H1 (cell line): ENCODE measurements around the gene H1-8. TPM values are rescaled to one million over a fixed set of nuclear protein-coding genes. Genes with fewer than 3 reads are reported as not detected.
A peak's percentile ranks its signal among the peaks of the same experiment; 100 is the strongest.

ENCODE experiments used
- CTCF ChIA-PET: fragments of 300-600 bp; sonication (Branson Sonifier 250); formaldehyde crosslinking; loops from one replicate; lab custom pipeline; 2021; ENCODE audit not compliant: partially characterized antibody; lab: Charles Lee
- POLR2A ChIA-PET: fragments of 300-600 bp; sonication (Branson Sonifier 250); formaldehyde crosslinking; loops from one replicate; lab custom pipeline; 2021; ENCODE audit warnings: inconsistent platforms; ENCODE audit not compliant: partially characterized antibody; lab: Charles Lee
- DNase-seq, 2 experiments: peaks; one replicate each; pipeline versions ENCODE4 v3.0.0 to v3.0.0-alpha.2; 2010 to 2022; ENCODE audit warnings: low spot score in 2 of 2, low read depth in 1 of 2, mixed read lengths in 1 of 2
- FAIRE-seq: peaks from 2 replicates; lab custom pipeline; 2011; peaks lifted over from hg19 to GRCh38; lab: Jason Lieb, UNC
- H2AFZ ChIP-seq: 2 replicates; pipeline ENCODE4 v1.8.1; 2012; ENCODE audit warnings: low read length, inconsistent platforms
- H2AK5ac ChIP-seq: 2 replicates; pipeline ENCODE4 v1.6.1; 2013; ENCODE audit warnings: low read depth, low read length
- H2BK120ac ChIP-seq: replicated peaks from 2 replicates; pipeline ENCODE3; 2013; ENCODE audit warnings: low read depth, low read length, inconsistent platforms
- H2BK12ac ChIP-seq: 2 replicates; pipeline ENCODE4 v1.6.1; 2013; ENCODE audit warnings: low read depth, low read length
- H2BK15ac ChIP-seq: 2 replicates; pipeline ENCODE4 v1.6.1; 2013; ENCODE audit warnings: low read length
- H2BK20ac ChIP-seq: 2 replicates; pipeline ENCODE4 v1.6.1; 2013; ENCODE audit warnings: low read length
- H2BK5ac ChIP-seq: 2 replicates; pipeline ENCODE4 v1.6.1; 2013; ENCODE audit warnings: low read depth, low read length
- H3K14ac ChIP-seq: 2 replicates; pipeline ENCODE4 v1.6.1; 2013; ENCODE audit warnings: inconsistent platforms; ENCODE audit not compliant: insufficient read length
- H3K18ac ChIP-seq: 2 replicates; pipeline ENCODE4 v1.6.1; 2013; ENCODE audit warnings: low read length; ENCODE audit errors: extremely low read depth
- H3K23ac ChIP-seq: 2 replicates; pipeline ENCODE4 v1.6.1; 2013; ENCODE audit warnings: inconsistent platforms; ENCODE audit not compliant: insufficient read length
- H3K23me2 ChIP-seq: 2 replicates; pipeline ENCODE4 v1.6.1; 2013; ENCODE audit warnings: low read depth, low read length
- H3K27ac ChIP-seq: 2 replicates; pipeline ENCODE4 v1.6.1; 2011; ENCODE audit warnings: low read depth, low read length, inconsistent platforms
- H3K27me3 ChIP-seq, 4 experiments: replicated peaks in 1 of 4; 1 replicate in 1 of 4; 2 replicates in 3 of 4; pipeline versions ENCODE4 v1.6.1 to v1.8.1; 2011 to 2013; ENCODE audit warnings: low read length in 3 of 4, mild to moderate bottlenecking in 3 of 4, inconsistent platforms in 2 of 4, mixed read lengths in 2 of 4, moderate library complexity in 1 of 4; ENCODE audit not compliant: control insufficient read depth in 3 of 4, insufficient read depth in 3 of 4; ENCODE audit errors: extremely low read depth in 1 of 4
- H3K36me3 ChIP-seq, 4 experiments: 2 replicates each; pipeline versions ENCODE4 v1.6.1 to v1.8.1; 2011 to 2013; ENCODE audit warnings: mild to moderate bottlenecking in 4 of 4, low read length in 3 of 4, moderate library complexity in 2 of 4, control low read depth in 1 of 4, inconsistent platforms in 1 of 4; ENCODE audit not compliant: insufficient read depth in 4 of 4, control insufficient read depth in 2 of 4
- H3K4ac ChIP-seq: replicated peaks from 2 replicates; pipeline ENCODE3; 2013; ENCODE audit warnings: low read length, low read depth, mixed read lengths, inconsistent platforms; ENCODE audit not compliant: insufficient read length
- H3K4me1 ChIP-seq, 4 experiments: replicated peaks in 1 of 4; 1 replicate in 1 of 4; 2 replicates in 3 of 4; pipeline versions ENCODE4 v1.6.1 to v1.8.1; 2011 to 2013; ENCODE audit warnings: low read length in 3 of 4, inconsistent platforms in 2 of 4, mixed read lengths in 1 of 4; ENCODE audit not compliant: insufficient read depth in 4 of 4, control insufficient read depth in 3 of 4
- H3K4me2 ChIP-seq, 2 experiments: 2 replicates each; pipeline versions ENCODE4 v1.6.1 to v1.8.1; 2011 to 2013; ENCODE audit warnings: low read depth in 2 of 2, low read length in 2 of 2, control low read depth in 1 of 2, inconsistent platforms in 1 of 2, mild to moderate bottlenecking in 1 of 2; ENCODE audit not compliant: insufficient read depth in 1 of 2
- H3K4me3 ChIP-seq, 4 experiments: fragments of 200-600, 300-600 bp in 1 of 4; sonication (generic), shearing (Covaris generic), sonication (Bioruptor Twin) in 1 of 4; 2 replicates each; pipeline versions ENCODE4 v1.5.1 to v1.8.1; 2011 to 2016; ENCODE audit warnings: low read length in 4 of 4, low read depth in 3 of 4, control low read depth in 2 of 4, inconsistent platforms in 2 of 4, mild to moderate bottlenecking in 2 of 4, mixed read lengths in 1 of 4, moderate library complexity in 1 of 4; ENCODE audit not compliant: insufficient read depth in 2 of 4; ENCODE audit errors: extremely low read depth in 1 of 4
- H3K56ac ChIP-seq: replicated peaks from 2 replicates; pipeline ENCODE3; 2013; ENCODE audit warnings: low read depth, mild to moderate bottlenecking, mixed read lengths, low read length, inconsistent platforms; ENCODE audit not compliant: insufficient read length
- H3K79me1 ChIP-seq: 2 replicates; pipeline ENCODE4 v1.6.1; 2013; ENCODE audit warnings: low read depth, low read length, control low read depth
- H3K79me2 ChIP-seq, 2 experiments: 2 replicates each; pipeline versions ENCODE4 v1.6.1 to v1.8.1; 2012 to 2013; ENCODE audit warnings: low read length in 2 of 2, mild to moderate bottlenecking in 2 of 2, inconsistent platforms in 1 of 2; ENCODE audit not compliant: insufficient read depth in 2 of 2, control insufficient read depth in 1 of 2
- H3K9ac ChIP-seq, 4 experiments: replicated peaks in 1 of 4; 1 replicate in 1 of 4; 2 replicates in 3 of 4; pipeline versions ENCODE4 v1.6.1 to v1.8.1; 2011 to 2013; ENCODE audit warnings: low read depth in 3 of 4, low read length in 3 of 4, control low read depth in 2 of 4, mild to moderate bottlenecking in 2 of 4, moderate library complexity in 2 of 4, inconsistent platforms in 1 of 4; ENCODE audit errors: extremely low read depth in 1 of 4
- H3K9me3 ChIP-seq, 2 experiments: 2 replicates each; pipeline versions ENCODE4 v1.6.1 to v1.8.1; 2012 to 2013; ENCODE audit warnings: mild to moderate bottlenecking in 2 of 2, moderate library complexity in 2 of 2, control low read depth in 1 of 2, inconsistent platforms in 1 of 2, low read depth in 1 of 2, low read length in 1 of 2, mixed read lengths in 1 of 2; ENCODE audit not compliant: insufficient read depth in 2 of 2
- H4K20me1 ChIP-seq, 2 experiments: replicated peaks in 1 of 2; 2 replicates each; pipeline versions ENCODE3 to v1.8.1; 2011 to 2013; ENCODE audit warnings: inconsistent platforms in 2 of 2, low read length in 2 of 2, mild to moderate bottlenecking in 1 of 2; ENCODE audit not compliant: insufficient read depth in 2 of 2, control insufficient read depth in 1 of 2
- H4K5ac ChIP-seq: 2 replicates; pipeline ENCODE4 v1.6.1; 2013; ENCODE audit warnings: low read length, low read depth, mixed read lengths, inconsistent platforms; ENCODE audit not compliant: insufficient read length
- H4K8ac ChIP-seq: 2 replicates; pipeline ENCODE4 v1.8.0; 2013; ENCODE audit warnings: mild to moderate bottlenecking, moderate library complexity, low read length, inconsistent platforms; ENCODE audit not compliant: insufficient read depth; ENCODE audit errors: extremely low read depth
- H4K91ac ChIP-seq: replicated peaks from 2 replicates; pipeline ENCODE3; 2013; ENCODE audit warnings: low read length, mixed read lengths, inconsistent platforms; ENCODE audit not compliant: insufficient read length
- CEBPB ChIP-seq: IDR thresholded peaks from 2 replicates; pipeline ENCODE4 v1.6.1; 2012; ENCODE audit warnings: low read depth, low read length
- EGR1 ChIP-seq: IDR thresholded peaks from 2 replicates; pipeline ENCODE4 v1.6.1; 2011; ENCODE audit warnings: low read depth, low read length, borderline replicate concordance
- EP300 ChIP-seq, 2 experiments: IDR thresholded peaks; 1 replicate in 1 of 2; 2 replicates in 1 of 2; pipeline ENCODE4 v1.6.1; 2011 to 2012; ENCODE audit warnings: low read depth in 2 of 2, low read length in 2 of 2, mild to moderate bottlenecking in 2 of 2, borderline replicate concordance in 1 of 2, inconsistent platforms in 1 of 2, moderate library complexity in 1 of 2
- EZH2 ChIP-seq: fragments of 200-600 bp; sonication (generic); IDR thresholded peaks from 2 replicates; pipeline ENCODE4 v1.7.1; 2012; ENCODE audit warnings: low read depth, mild to moderate bottlenecking, moderate library complexity, low read length, inconsistent platforms; ENCODE audit not compliant: severe bottlenecking
- PHF8 ChIP-seq: fragments of 200-600 bp; sonication (generic); conservative IDR thresholded peaks from 2 replicates; pipeline ENCODE4 v1.7.1; 2012; ENCODE audit warnings: low read depth, mild to moderate bottlenecking, inconsistent platforms, low read length, moderate library complexity
- RXRA ChIP-seq: IDR thresholded peaks from 2 replicates; pipeline ENCODE4 v1.6.1; 2011; ENCODE audit warnings: low read depth, mild to moderate bottlenecking, low read length, moderate library complexity; ENCODE audit not compliant: insufficient read depth
- SAP30 ChIP-seq: fragments of 300-600 bp; sonication (generic); IDR thresholded peaks from 2 replicates; pipeline ENCODE4 v1.7.1; 2012; ENCODE audit warnings: low read length, moderate library complexity, mild to moderate bottlenecking, inconsistent platforms; ENCODE audit not compliant: insufficient read depth, insufficient replicate concordance
- SIRT6 ChIP-seq: IDR thresholded peaks from one replicate; pipeline ENCODE4 v1.7.1; 2012; ENCODE audit warnings: low read length, inconsistent platforms
- TAF1 ChIP-seq: IDR thresholded peaks from 2 replicates; pipeline ENCODE4 v1.6.1; 2011; ENCODE audit warnings: mild to moderate bottlenecking, low read depth, low read length
- TBP ChIP-seq: IDR thresholded peaks from 2 replicates; pipeline ENCODE4 v1.6.1; 2011; ENCODE audit warnings: low read depth, low read length, improper control_type of control experiment
- TCF12 ChIP-seq: IDR thresholded peaks from 2 replicates; pipeline ENCODE4 v1.6.1; 2011; ENCODE audit warnings: low read depth, mild to moderate bottlenecking, low read length
- WGBS, 2 experiments: shearing (Covaris generic) in 1 of 2; methylation state at CpG; one replicate each; pipeline versions ENCODE4 v1.1.6 to v1.1.7; 2013 to 2015; ENCODE audit warnings: low lambda C conversion rate in 2 of 2, mixed read lengths in 2 of 2, inconsistent platforms in 1 of 2, low coverage in 1 of 2, missing lambda C conversion rate in 1 of 2; ENCODE audit not compliant: insufficient replicate concordance in 2 of 2, insufficient coverage in 1 of 2, insufficient read length in 1 of 2; ENCODE audit errors: extremely low coverage in 1 of 2, missing lambda C conversion rate in 1 of 2; 5-methylcytosine and 5-hydroxymethylcytosine counted together
- polyA plus RNA-seq, 7 experiments: library from polyadenylated mRNA; depleted of rRNA in 3 of 7; stranded (reverse) in 5 of 7; unstranded in 2 of 7; fragments of >200 nt in 5 of 7; fragments of 200-250 nt in 2 of 7; gene quantifications; 1 replicate in 5 of 7; 2 replicates in 1 of 7; 4 replicates in 1 of 7; pipeline versions ENCODE4 v1.2.1 to v1.2.3, GENCODE V29; 2011 to 2013; ENCODE audit warnings: missing spikeins in 2 of 7, mixed read lengths in 2 of 7
- total RNA-seq: library from RNA; stranded (reverse); fragmentation: NEBNext Ultra II Directional; extraction: Animal tissue kit (Norgen Biotek cat#: 25700); gene quantifications from 2 replicates; pipeline ENCODE4 v1.2.1, GENCODE V29; 2021
- TF ChIP-seq, protein P1 (sequence below): IDR thresholded peaks from 2 replicates; pipeline ENCODE4 v1.6.1; 2011; ENCODE audit warnings: low read length, improper control_type of control experiment

Gene H1-8
- total and polyA plus RNA-seq, 2 of the 8 experiments (the other 6 are each of a cell fraction or from before 2014, with no cell fraction given), result not detected

- H3K23ac ChIP-seq, result no peak overlapping the region
- H3K14ac ChIP-seq, result no peak overlapping the region
- H3K23me2 ChIP-seq, result no peaks in the 10 kb centered on the region; the same call in 1 of the 2 replicates
- peaks cover 10% of the 10 kb centered on the region for H3K79me1 ChIP-seq
- H3K4me2 ChIP-seq, result peak overlapping the region; percentile 32 to 75; a peak in 2 of 4 replicates
- H3K4ac ChIP-seq, result peak overlapping the region; percentile 82
- DNase-seq, result no peak
- ChIA-PET POLR2A (interaction anchor here (1.4 to 2.5 kb wide), 2 partner anchors 9 to 67 kb away, joined by 3 to 14 read pairs; no protein-coding TSS in a partner anchor), CTCF (interaction anchor here (0.6 to 2.7 kb wide), 11 partner anchors 8 to 312 kb away, joined by 3 to 11 read pairs (median 4); no protein-coding TSS in a partner anchor)
- H3K27ac ChIP-seq, result no peak overlapping the region
- peaks cover 13 to 62% (median 53%) of the 10 kb centered on the region in 4 experiments for H3K4me1 ChIP-seq
- H2BK20ac ChIP-seq, result 0 out of 2 replicates have a peak overlapping the region, but pooled peaks have one; percentile 13
- H4K8ac ChIP-seq, result 0 out of 2 replicates have a peak overlapping the region, but pooled peaks have one; percentile 20
- H2BK120ac ChIP-seq, result peak overlapping the region; percentile 2
- H4K5ac ChIP-seq, result no peak overlapping the region
- H2AK5ac ChIP-seq, result no peak overlapping the region
- no peaks in the 10 kb centered on the region for H3K36me3 ChIP-seq
- H4K91ac ChIP-seq, result peak overlapping the region; percentile 78
- H3K79me2 ChIP-seq, result peaks cover 0 to 21% of the 10 kb centered on the region in 2 experiments; a peak in 2 of 4 replicates
- FAIRE-seq, result no peak
- H3K56ac ChIP-seq, result no peak overlapping the region
- peak overlapping the region; percentile 93 for H2BK5ac ChIP-seq
- peak overlapping the region; percentile 95; the same call in 1 of the 2 replicates for H2BK15ac ChIP-seq
- no peak overlapping the region for H3K9ac ChIP-seq
- peak overlapping the region; percentile 45; the same call in 1 of the 2 replicates for H2BK12ac ChIP-seq
- H4K20me1 ChIP-seq, result no peaks in the 10 kb centered on the region
- WGBS, 2 experiments, result 81% methylated on average over 10 of the region's 10 CpGs; no CpG with 5 or more reads in 1 of the 2 experiments
- no peaks in the 10 kb centered on the region for H3K9me3 ChIP-seq
- no peak overlapping the region for H3K4me3 ChIP-seq
- H3K27me3 ChIP-seq, result no peaks in the 10 kb centered on the region
- H2AFZ ChIP-seq, result no peak overlapping the region
- H3K18ac ChIP-seq, result peak overlapping the region; percentile 20; the same call in 1 of the 2 replicates
- TF ChIP-seq EP300 (IDR thresholded peaks at IDR 0.05; ENCODE audit: borderline replicate concordance in 1 of 2, low read depth in 2 of 2, low read length in 2 of 2), result no peak
- TF ChIP-seq TAF1, result no peak
- TF ChIP-seq EGR1, result no peak
- no peak for TF ChIP-seq SAP30
- no peak for TF ChIP-seq RXRA
- TF ChIP-seq SIRT6, result no peak
- TF ChIP-seq EZH2, result no peak
- TF ChIP-seq TCF12, result no peak
- TF ChIP-seq TBP, result no peak
- no peak for TF ChIP-seq PHF8
- no peak for TF ChIP-seq CEBPB
- TF ChIP-seq, protein P1, sequence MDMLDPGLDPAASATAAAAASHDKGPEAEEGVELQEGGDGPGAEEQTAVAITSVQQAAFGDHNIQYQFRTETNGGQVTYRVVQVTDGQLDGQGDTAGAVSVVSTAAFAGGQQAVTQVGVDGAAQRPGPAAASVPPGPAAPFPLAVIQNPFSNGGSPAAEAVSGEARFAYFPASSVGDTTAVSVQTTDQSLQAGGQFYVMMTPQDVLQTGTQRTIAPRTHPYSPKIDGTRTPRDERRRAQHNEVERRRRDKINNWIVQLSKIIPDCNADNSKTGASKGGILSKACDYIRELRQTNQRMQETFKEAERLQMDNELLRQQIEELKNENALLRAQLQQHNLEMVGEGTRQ, result no peak
Measured at GRCh38 chr3:129594409-129594808, 51.4 kb downstream of the H1-8 start.
